ENCODE measurements around the gene THRA.
A peak's percentile ranks its signal among the peaks of the same experiment; 100 is the strongest.

THRA gene

GRCh38 chr17:40084477-40084876 lies 21.7 kb downstream of the THRA start:
- no peak for DNase-seq (ENCODE audit: low read depth)

DNA sequence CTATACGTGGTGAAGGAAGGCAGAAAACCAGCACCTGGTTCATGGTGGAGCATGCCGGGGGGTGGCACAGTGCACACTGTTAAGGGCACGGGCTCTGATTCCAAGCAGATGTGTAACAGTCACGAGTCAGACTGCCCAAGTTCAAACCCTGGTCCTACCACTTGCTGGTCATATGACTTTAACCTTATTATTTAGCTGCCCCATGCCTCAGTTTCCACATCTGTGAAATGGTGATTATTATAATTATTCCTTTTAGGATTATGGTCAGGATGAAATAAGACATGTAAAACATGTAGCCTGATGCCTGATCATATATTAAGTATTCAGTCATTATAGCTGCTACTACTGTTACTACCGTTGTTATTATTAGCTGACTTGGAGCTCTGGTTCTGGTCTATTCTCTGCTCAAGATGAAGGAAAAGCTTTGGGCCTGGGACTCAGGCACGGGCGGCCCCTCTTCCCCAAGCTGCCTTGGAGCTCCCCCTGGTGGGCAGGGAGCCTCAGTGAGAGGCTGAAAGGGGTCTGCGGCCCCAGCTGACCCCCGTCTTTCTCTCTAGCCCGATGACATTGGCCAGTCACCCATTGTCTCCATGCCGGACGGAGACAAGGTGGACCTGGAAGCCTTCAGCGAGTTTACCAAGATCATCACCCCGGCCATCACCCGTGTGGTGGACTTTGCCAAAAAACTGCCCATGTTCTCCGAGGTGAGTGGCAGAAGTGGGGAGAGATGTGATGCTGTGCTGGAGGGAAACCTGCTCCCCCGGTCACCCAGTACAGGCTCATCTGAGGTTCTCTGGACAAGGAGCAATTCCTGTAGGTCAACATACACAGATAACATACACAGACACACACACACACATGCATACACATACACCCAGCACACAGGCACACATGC lies 23.6 kb downstream of the THRA start:
- peak; percentile 51 for DNase-seq (ENCODE audit: low read depth)

- DNase-seq (ENCODE audit: low read depth), result no peak
Measured at GRCh38 chr17:40087049-40087794, 24.5 kb downstream of the THRA start.

- no peak for DNase-seq (ENCODE audit: low read depth)
Measured at GRCh38 chr17:40087903-40088718, 25.3 kb downstream of the THRA start.

GRCh38 chr17:40089077-40089895 lies 26.5 kb downstream of the THRA start:
- DNase-seq (ENCODE audit: low read depth), result no peak

GRCh38 chr17:40090237-40091119 lies 27.7 kb downstream of the THRA start:
- no peak for DNase-seq (ENCODE audit: low read depth)

DNA sequence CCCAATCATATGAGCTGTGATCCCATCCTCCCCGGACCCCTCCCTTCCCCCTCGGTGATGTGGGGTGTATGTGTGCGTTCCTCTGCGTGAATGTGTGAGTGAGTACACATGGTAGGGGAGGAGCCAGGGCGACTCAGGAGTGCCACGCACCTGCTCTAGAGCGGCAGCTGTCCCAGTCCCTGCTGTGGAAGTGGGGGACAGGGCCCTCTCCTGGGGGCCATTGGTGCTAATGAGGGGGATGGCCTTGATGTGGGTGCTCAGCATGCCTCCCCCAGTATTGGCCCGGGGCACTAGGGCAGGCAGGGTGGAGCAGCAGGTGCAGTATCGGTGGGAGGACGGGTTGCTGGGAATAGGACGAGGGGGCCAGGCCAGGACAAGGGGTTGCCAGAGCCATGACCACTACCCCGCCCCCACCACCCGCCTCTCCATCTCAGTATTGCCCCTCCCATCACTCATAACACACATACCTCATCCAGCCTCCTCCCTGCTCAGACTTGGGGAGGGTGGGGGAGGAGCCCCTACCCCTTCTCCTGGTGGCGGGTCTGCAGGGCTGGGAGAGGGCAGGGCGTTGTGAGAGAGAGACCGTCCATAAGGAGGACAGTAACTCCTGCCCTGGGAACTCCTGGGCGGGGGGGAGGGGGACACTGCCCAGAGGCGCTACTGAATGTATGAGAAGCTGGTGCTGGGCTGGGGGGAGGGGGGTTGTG lies 29.1 kb downstream of the THRA start:
- no peak for DNase-seq (ENCODE audit: low read depth)

DNA sequence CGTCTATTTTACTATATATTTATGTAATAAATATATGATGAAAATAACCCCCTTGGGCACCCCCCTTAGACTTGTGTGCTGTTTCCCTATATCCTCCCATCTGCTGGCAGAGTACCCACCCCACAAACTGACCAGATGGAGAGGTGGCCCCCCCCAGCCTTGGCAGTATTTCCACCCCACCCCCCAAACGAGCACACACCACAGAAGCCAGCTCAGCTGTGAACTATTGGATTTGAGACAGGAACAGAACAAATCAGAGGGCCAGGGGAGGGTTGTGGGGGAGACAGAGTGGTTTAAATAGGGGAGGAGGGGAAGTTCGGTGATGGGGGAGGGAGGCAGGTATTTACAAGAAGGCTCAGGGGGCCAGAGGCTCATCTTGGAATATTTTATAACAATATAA lies 29.8 kb downstream of the THRA start:
- DNase-seq (ENCODE audit: low read depth), result no peak

GRCh38 chr17:40093005-40093579 lies 30.3 kb downstream of the THRA start:
- no peak for DNase-seq (ENCODE audit: low read depth)

DNA sequence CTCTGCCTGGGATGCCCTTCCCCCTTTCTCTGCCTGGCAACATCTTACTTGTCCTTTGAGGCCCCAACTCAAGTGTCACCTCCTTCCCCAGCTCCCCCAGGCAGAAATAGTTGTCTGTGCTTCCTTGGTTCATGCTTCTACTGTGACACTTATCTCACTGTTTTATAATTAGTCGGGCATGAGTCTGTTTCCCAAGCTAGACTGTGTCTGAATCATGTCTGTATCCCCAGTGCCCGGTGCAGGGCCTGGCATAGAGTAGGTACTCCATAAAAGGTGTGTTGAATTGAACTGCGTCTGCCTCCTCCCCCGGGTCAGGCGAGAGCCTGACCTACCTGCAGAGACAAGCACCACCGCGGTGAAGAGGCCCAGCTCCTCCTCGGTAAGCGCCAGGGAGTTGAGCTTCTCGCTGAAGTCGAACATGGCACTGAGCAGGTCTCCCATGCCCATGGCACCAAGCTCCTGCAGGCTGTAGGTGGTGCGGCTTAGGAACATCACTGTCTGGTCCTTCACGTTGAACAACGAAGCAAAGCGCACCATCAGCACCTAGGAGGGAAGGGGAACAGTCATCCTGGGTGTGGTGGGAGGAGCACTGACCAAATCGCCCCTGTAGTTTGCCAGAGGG lies 30.9 kb downstream of the THRA start:
- DNase-seq (ENCODE audit: low read depth), result no peak

DNA sequence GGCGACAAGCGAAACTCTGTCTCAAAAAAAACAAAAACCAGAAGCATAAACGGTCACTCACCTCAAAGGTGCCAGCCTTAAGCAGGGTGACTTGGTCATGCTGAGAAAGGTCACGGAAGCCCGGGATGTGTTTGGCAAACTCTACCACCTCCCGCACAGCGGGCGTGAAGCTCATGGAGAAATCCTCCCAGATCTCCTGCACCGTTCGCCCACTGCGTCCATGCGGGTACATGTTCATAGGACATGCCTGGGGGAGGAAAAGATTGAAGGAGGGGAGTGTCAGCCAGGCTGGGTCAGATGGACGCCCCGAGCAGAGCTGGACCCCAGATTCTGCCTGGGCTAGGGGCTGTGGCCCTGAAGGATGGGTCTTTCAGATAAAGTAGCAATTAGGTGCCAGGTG lies 32.1 kb downstream of the THRA start:
- no peak for DNase-seq (ENCODE audit: low read depth)

GRCh38 chr17:40095351-40095943 lies 32.7 kb downstream of the THRA start:
- no peak for DNase-seq (ENCODE audit: low read depth)

GRCh38 chr17:40095944-40096791 lies 33.4 kb downstream of the THRA start:
- DNase-seq (ENCODE audit: low read depth), result peak; percentile 66

GRCh38 chr17:40097087-40097486 lies 34.3 kb downstream of the THRA start:
- DNase-seq (ENCODE audit: low read depth), result no peak

DNA sequence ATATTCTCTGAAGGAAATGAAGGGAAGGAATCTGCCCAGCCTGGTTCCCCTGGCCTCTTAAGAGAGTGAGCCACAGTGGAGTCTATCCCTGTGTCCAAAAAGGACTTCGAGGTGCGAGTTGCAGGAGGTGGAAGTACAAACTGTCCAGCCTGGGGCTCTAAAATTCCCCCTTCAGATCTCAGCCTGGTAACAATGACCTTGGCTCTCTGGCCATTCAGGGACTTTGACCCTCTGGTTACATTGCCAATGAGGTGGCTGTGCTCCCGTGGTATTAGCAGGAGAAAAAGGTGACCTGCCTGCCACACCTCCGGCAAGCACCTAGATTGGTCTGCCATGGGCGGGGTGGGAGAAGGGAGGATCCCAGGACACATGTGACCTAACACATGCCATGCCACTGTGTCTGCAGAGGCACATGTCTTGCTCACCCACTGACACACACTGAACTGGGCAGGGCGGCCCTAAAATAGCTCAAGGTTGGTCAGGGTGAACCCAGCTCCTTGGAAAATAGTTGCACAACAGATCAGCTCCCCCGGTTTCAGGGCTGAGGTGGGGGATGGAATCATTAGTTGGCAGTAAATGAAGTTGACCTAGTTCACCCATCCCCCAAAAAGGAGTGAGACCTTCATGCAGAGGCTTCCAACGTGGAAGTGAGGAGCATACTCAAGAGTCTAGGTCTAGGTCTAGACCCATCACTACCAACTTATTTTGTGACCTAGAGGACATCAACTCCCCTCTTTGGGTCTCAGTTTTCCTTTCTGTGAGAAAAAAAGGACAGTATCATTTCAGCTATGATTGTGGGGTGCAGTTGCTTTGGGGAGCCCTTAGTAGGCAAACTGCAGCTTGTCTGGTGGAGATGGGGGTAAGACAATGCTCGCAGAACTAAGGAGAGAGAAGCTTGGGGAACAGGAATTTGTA lies 35.4 kb downstream of the THRA start:
- DNase-seq (ENCODE audit: low read depth), result no peak

GRCh38 chr17:40098846-40099618 lies 36.3 kb downstream of the THRA start:
- DNase-seq (ENCODE audit: low read depth), result peak; percentile 99
